ENCODE measurements around the gene TCTN1.
"Not testable (repeated sequence)": the region's sequence is repeated elsewhere in the genome, so short reads cannot be mapped to it uniquely, and the experiment has no call there.

The TCTN1 gene

GRCh38 chr12:110578694-110579534 is 35.0 kb upstream of the TCTN1 start:
- peaks cover 27% of the 10 kb centered on the region for H3K36me3 Mint-ChIP-seq (ENCODE audit: insufficient read depth)
- ATAC-seq (replicated peaks), result no peak
- H3K4me3 Mint-ChIP-seq, result peak overlapping the region; percentile 89 to 93
- H3K9me3 Mint-ChIP-seq, result no peaks in the 10 kb centered on the region
- DNase-seq, result peak in 1 of 3 experiments; percentile 9
- no peaks in the 10 kb centered on the region for H3K27me3 Mint-ChIP-seq
- peaks cover 49 to 62% of the 10 kb centered on the region in 2 donors for H3K4me1 Mint-ChIP-seq (ENCODE audit: low read depth in 2 of 2)
- peak overlapping the region; percentile 91 to 96 for H3K27ac Mint-ChIP-seq

- H3K27me3 Mint-ChIP-seq, result no peaks in the 10 kb centered on the region
- H3K4me1 Mint-ChIP-seq (ENCODE audit: low read depth in 2 of 2), result peaks cover 49 to 66% of the 10 kb centered on the region in 2 donors
- no peak for DNase-seq
- no peak for ATAC-seq (replicated peaks)
- no peaks in the 10 kb centered on the region for H3K9me3 Mint-ChIP-seq
- H3K36me3 Mint-ChIP-seq (ENCODE audit: insufficient read depth), result peaks cover 34% of the 10 kb centered on the region
- H3K4me3 Mint-ChIP-seq, result peak overlapping the region; percentile 89 to 93
- peak overlapping the region; percentile 91 to 96 for H3K27ac Mint-ChIP-seq
Observed at GRCh38 chr12:110579535-110580253, 34.2 kb upstream of the TCTN1 start.

- peak overlapping the region; percentile 92 to 95 for H3K27ac Mint-ChIP-seq
- peak overlapping the region; percentile 89 to 93 for H3K4me3 Mint-ChIP-seq
- peaks cover 34% of the 10 kb centered on the region for H3K36me3 Mint-ChIP-seq (ENCODE audit: insufficient read depth)
- ATAC-seq (replicated peaks) (no peak), DNase-seq (no peak)
- H3K27me3 Mint-ChIP-seq, result no peaks in the 10 kb centered on the region
- no peaks in the 10 kb centered on the region for H3K9me3 Mint-ChIP-seq
- H3K4me1 Mint-ChIP-seq (ENCODE audit: low read depth in 2 of 2), result peaks cover 44 to 61% of the 10 kb centered on the region in 2 donors
Observed at GRCh38 chr12:110581931-110582275, 32.0 kb upstream of the TCTN1 start.

GRCh38 chr12:110582276-110583136 is 31.4 kb upstream of the TCTN1 start:
- no peaks in the 10 kb centered on the region for H3K27me3 Mint-ChIP-seq
- H3K4me3 Mint-ChIP-seq, result peak overlapping the region; percentile 89 to 93
- peaks cover 34% of the 10 kb centered on the region for H3K36me3 Mint-ChIP-seq (ENCODE audit: insufficient read depth)
- ATAC-seq (replicated peaks) (peak; percentile 60), DNase-seq (peak; percentile 69 to 75 (median 74))
- peaks cover 42 to 59% of the 10 kb centered on the region in 2 donors for H3K4me1 Mint-ChIP-seq (ENCODE audit: low read depth in 2 of 2)
- no peaks in the 10 kb centered on the region for H3K9me3 Mint-ChIP-seq
- peak overlapping the region; percentile 92 to 95 for H3K27ac Mint-ChIP-seq

GRCh38 chr12:110583137-110584059 is 30.5 kb upstream of the TCTN1 start, which contains the start of gene PPTC7:
Gene PPTC7, minus strand, starts transcription at chr12:110583318. Its CDS starts 287 bp downstream, at chr12:110583031.
- H3K4me1 Mint-ChIP-seq (ENCODE audit: low read depth in 2 of 2), result peaks cover 34 to 50% of the 10 kb centered on the region in 2 donors
- H3K4me3 Mint-ChIP-seq, result peak within 1 kb of the TSS; percentile 89 to 93
- ATAC-seq (replicated peaks) (peak; percentile 91), DNase-seq (peak; percentile 90 to 95 (median 92))
- H3K27me3 Mint-ChIP-seq, result no peaks in the 10 kb centered on the region
- H3K9me3 Mint-ChIP-seq, result no peaks in the 10 kb centered on the region
- peak within 1 kb of the TSS; percentile 92 to 95 for H3K27ac Mint-ChIP-seq
- peaks cover 34% of the 10 kb centered on the region for H3K36me3 Mint-ChIP-seq (ENCODE audit: insufficient read depth)

- Mint-ChIP-seq H3K4me3 (peak overlapping the region; percentile 29 to 40), H3K27ac (no peak overlapping the region), H3K27me3 (no peaks in the 10 kb centered on the region), H3K4me1 (ENCODE audit: low read depth in 2 of 2) (peaks cover 22 to 33% of the 10 kb centered on the region in 2 donors), H3K9me3 (no peaks in the 10 kb centered on the region), H3K36me3 (ENCODE audit: insufficient read depth) (peaks cover 28% of the 10 kb centered on the region)
- ATAC-seq (replicated peaks), result no peak
- no peak for DNase-seq
Observed at GRCh38 chr12:110585231-110585799, 28.6 kb upstream of the TCTN1 start.

GRCh38 chr12:110587102-110587501 is 26.8 kb upstream of the TCTN1 start:
- H3K4me3 Mint-ChIP-seq; H3K27me3 Mint-ChIP-seq; H3K9me3 Mint-ChIP-seq; H3K27ac Mint-ChIP-seq; DNase-seq; ATAC-seq (replicated peaks): not testable (repeated sequence)
- peaks cover 9 to 18% of the 10 kb centered on the region in 2 donors for H3K4me1 Mint-ChIP-seq (ENCODE audit: low read depth in 2 of 2)
- H3K36me3 Mint-ChIP-seq (ENCODE audit: insufficient read depth), result peaks cover 18% of the 10 kb centered on the region

- ATAC-seq (replicated peaks) (no peak), DNase-seq (no peak)
- no peak overlapping the region for H3K4me3 Mint-ChIP-seq
- peaks cover 5% of the 10 kb centered on the region in 2 donors for H3K4me1 Mint-ChIP-seq (ENCODE audit: low read depth in 2 of 2)
- peaks cover 4% of the 10 kb centered on the region for H3K36me3 Mint-ChIP-seq (ENCODE audit: insufficient read depth)
- H3K27me3 Mint-ChIP-seq, result no peaks in the 10 kb centered on the region
- H3K9me3 Mint-ChIP-seq, result no peaks in the 10 kb centered on the region
- peak overlapping the region; percentile 62 to 82 for H3K27ac Mint-ChIP-seq
Observed at GRCh38 chr12:110590059-110590458, 23.9 kb upstream of the TCTN1 start.

GRCh38 chr12:110590806-110591326 is 23.1 kb upstream of the TCTN1 start:
- Mint-ChIP-seq H3K9me3 (no peaks in the 10 kb centered on the region), H3K4me3 (no peak overlapping the region), H3K27ac (peak overlapping the region; percentile 62 to 82), H3K27me3 (no peaks in the 10 kb centered on the region), H3K36me3 (ENCODE audit: insufficient read depth) (peaks cover 4% of the 10 kb centered on the region), H3K4me1 (ENCODE audit: low read depth in 2 of 2) (no peaks in the 10 kb centered on the region)
- ATAC-seq (replicated peaks) (peak; percentile 85), DNase-seq (no peak)

- Mint-ChIP-seq H3K4me1 (ENCODE audit: low read depth in 2 of 2) (no peaks in the 10 kb centered on the region), H3K9me3 (no peaks in the 10 kb centered on the region), H3K4me3 (no peak overlapping the region), H3K27me3 (no peaks in the 10 kb centered on the region), H3K36me3 (ENCODE audit: insufficient read depth) (peaks cover 7% of the 10 kb centered on the region), H3K27ac (peak overlapping the region; percentile 62 to 82)
- ATAC-seq (replicated peaks) (no peak), DNase-seq (no peak)
Observed at GRCh38 chr12:110591451-110592051, 22.4 kb upstream of the TCTN1 start.

- Mint-ChIP-seq H3K4me1 (ENCODE audit: low read depth in 2 of 2) (no peaks in the 10 kb centered on the region), H3K4me3 (no peak overlapping the region), H3K27ac (peak overlapping the region in 1 of 2 donors; percentile 62), H3K27me3 (no peaks in the 10 kb centered on the region), H3K36me3 (ENCODE audit: insufficient read depth) (peaks cover 7% of the 10 kb centered on the region), H3K9me3 (no peaks in the 10 kb centered on the region)
- ATAC-seq (replicated peaks) (no peak), DNase-seq (no peak)
Observed at GRCh38 chr12:110592078-110592477, 21.9 kb upstream of the TCTN1 start.

All from effector memory CD8-positive, alpha-beta T cell (primary cell).